Measurements from ENCODE around the gene DDX41.

DNA sequence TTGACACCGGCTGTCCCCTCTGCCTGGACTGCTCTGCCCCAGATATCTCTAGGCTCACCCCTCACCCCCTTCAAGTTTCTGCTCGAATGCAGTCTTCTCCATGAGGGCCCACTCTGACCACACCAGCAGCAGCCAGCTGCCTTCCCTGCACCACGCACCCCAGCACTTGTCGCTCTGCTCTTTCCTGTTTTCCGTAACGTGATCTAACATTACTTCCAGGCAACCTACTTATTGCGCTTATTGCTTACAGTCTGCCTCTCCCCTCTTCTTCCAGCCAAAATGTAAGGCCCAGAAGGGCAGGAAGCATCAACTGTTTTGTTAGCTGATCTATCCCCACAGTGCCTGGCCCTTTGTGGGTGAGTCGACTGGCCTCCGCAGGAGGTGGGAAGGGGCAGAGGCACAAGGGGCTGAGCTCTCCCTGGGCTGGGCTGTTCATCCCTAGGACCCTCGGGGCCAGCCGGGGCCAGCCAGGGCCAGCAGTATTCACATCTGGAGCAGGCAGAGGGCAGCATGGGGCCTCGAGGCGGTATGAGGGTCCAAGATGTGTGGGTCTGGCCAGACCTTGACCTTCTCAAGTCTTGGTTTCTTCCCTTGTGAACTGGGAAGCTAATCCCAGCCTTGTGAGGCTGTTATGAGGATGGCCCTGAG, 31.7 kb downstream of the DDX41 start:
- TF ChIP-seq POLR2A (IDR thresholded peaks at IDR 0.05): no peak
- TF ChIP-seq, protein P1, sequence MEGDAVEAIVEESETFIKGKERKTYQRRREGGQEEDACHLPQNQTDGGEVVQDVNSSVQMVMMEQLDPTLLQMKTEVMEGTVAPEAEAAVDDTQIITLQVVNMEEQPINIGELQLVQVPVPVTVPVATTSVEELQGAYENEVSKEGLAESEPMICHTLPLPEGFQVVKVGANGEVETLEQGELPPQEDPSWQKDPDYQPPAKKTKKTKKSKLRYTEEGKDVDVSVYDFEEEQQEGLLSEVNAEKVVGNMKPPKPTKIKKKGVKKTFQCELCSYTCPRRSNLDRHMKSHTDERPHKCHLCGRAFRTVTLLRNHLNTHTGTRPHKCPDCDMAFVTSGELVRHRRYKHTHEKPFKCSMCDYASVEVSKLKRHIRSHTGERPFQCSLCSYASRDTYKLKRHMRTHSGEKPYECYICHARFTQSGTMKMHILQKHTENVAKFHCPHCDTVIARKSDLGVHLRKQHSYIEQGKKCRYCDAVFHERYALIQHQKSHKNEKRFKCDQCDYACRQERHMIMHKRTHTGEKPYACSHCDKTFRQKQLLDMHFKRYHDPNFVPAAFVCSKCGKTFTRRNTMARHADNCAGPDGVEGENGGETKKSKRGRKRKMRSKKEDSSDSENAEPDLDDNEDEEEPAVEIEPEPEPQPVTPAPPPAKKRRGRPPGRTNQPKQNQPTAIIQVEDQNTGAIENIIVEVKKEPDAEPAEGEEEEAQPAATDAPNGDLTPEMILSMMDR (IDR thresholded peaks at IDR 0.05): no peak

Data from heart left ventricle (tissue), 13 donors.